Lower leg skin (tissue), 3 donors: ENCODE measurements around the gene PSMD1.

Source experiments
- CTCF ChIP-seq, 3 donors: fragments of 450-650 bp; IDR thresholded peaks; one replicate each; pipeline ENCODE4 v1.5.1; 2016; ENCODE audit warnings: antibody characterized with exemption in 3 of 3, mild to moderate bottlenecking in 3 of 3, moderate library complexity in 2 of 3
- POLR2A ChIP-seq, 2 donors: fragments of 450-650 bp; IDR thresholded peaks; one replicate each; pipeline ENCODE4 v1.6.1; 2016 to 2017; ENCODE audit warnings: antibody characterized with exemption in 2 of 2, mild to moderate bottlenecking in 1 of 2, moderate library complexity in 1 of 2

DNA sequence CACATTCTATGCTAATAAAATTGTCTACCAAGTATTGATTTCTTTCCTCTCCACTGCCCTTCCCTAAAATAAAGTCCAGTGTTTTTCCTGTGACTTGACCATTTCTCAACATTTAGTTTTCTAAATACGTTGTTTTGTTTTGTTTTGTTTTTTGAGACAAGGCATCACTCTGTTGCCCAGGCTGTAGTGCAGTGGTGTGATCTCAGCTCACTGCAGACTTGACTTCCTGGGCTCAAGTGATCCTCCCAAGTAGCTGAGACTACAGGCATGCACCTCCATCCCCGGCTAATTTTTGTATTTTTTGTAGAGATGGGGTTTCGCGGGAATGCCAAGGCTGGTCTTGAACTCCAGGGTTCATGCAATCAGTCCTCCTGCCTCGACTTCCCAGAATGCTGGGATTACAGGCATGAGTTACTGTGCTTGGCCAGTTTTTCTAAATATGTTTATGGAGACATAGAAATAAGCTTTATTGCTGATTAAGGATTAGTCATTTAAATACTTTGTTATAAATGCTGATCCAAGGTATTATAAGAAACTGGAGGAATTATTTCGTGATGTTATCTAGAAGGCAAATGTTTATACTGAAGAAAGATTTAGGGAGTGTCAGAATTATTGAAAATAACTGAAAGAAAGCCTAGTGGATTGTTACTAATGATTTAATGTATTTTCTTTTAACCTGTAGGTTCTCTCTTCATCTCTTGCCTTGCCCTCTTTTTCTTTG, 73.8 kb downstream of the PSMD1 start:
- TF ChIP-seq CTCF (IDR thresholded peaks at IDR 0.05) (no peak), POLR2A (IDR thresholded peaks at IDR 0.05) (no peak)
